Mononuclear cell (primary cell): ENCODE measurements around the gene EPHB3. TPM values are rescaled to one million over a fixed set of nuclear protein-coding genes. Genes with fewer than 3 reads are reported as not detected.

ENCODE experiments used
- H3K27me3 ChIP-seq: 2 replicates; pipeline ENCODE4 v1.6.0; 2011; ENCODE audit warnings: low read length, control low read depth; ENCODE audit not compliant: insufficient read depth
- H3K4me1 ChIP-seq: 2 replicates; pipeline ENCODE4 v1.5.1; 2011; ENCODE audit warnings: mild to moderate bottlenecking, low read length, control low read depth; ENCODE audit not compliant: insufficient read depth
- H3K4me3 ChIP-seq: 2 replicates; pipeline ENCODE4 v1.5.1; 2011; ENCODE audit warnings: mild to moderate bottlenecking, low read length, moderate library complexity
- H3K9me3 ChIP-seq: 2 replicates; pipeline ENCODE4 v1.5.1; 2011; ENCODE audit warnings: low read depth, mild to moderate bottlenecking, control low read depth, low read length
- total RNA-seq: library from RNA; depleted of rRNA; stranded (reverse); fragments of >200 nt; gene quantifications from one replicate; pipeline ENCODE4 v1.2.3, GENCODE V29; 2012

Gene EPHB3
- total RNA-seq, 1 donor = 1.6 TPM

GRCh38 chr3:184629555-184630160, 68.1 kb downstream of the EPHB3 start:
- Histone ChIP-seq H3K27me3 (no peaks in the 10 kb centered on the region), H3K4me1 (peaks cover 1% of the 10 kb centered on the region), H3K4me3 (no peak overlapping the region), H3K9me3 (no peaks in the 10 kb centered on the region)

DNA sequence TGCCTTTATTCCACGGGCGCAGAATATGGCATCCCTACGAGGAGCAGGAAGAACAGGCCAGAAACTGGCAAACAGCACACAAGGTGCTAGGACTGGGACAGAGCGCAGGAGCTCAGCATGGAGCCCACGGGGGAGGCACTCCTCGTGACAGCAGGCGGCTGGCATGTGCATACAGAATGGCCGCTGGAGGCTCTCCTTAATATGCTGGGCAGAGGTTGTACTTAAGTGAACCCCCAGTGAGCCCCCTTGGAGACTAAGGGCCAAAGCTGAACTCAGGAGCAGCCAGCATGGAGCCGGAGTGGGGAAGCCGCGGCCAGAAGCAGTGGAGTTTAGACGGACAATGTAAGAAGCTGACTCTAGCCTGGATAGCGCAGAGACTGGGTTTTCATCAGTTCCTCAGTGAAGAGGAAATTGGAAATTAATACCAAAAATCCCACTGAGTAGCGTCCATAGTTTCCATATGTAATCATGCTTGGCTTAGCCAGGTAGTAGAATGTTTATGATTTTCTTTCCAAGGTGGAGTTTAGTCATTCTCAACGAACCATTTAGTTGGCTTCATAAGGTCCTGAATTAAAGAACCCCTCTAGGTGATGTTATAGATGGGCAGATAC, 69.4 kb downstream of the EPHB3 start:
- Histone ChIP-seq H3K9me3 (no peaks in the 10 kb centered on the region), H3K4me3 (no peak overlapping the region), H3K27me3 (no peaks in the 10 kb centered on the region), H3K4me1 (peaks cover 10% of the 10 kb centered on the region)

- no peaks in the 10 kb centered on the region for H3K27me3 ChIP-seq
- H3K4me3 ChIP-seq = no peak overlapping the region
- no peaks in the 10 kb centered on the region for H3K9me3 ChIP-seq
Measured at GRCh38 chr3:184631472-184631861, 69.9 kb downstream of the EPHB3 start.

More at GRCh38 chr3:184631472-184631861, 69.9 kb downstream of the EPHB3 start:
- H3K4me1 ChIP-seq = peaks cover 15% of the 10 kb centered on the region

Other genes starting within 250 kb of the EPHB3 start
- 114 TPM for gene EIF4G1, start 247.2 kb upstream of the EPHB3 start, total RNA-seq
- 5.7 TPM for gene FAM131A, start 224.2 kb upstream of the EPHB3 start, total RNA-seq
- 0.63 TPM for gene CLCN2, start 200.2 kb upstream of the EPHB3 start, total RNA-seq
- 19.0 TPM for gene POLR2H, start 200.1 kb upstream of the EPHB3 start, total RNA-seq
- gene THPO, start 183.6 kb upstream of the EPHB3 start, total RNA-seq = not detected
- 0.31 TPM for gene CHRD, start 181.7 kb upstream of the EPHB3 start, total RNA-seq
- 5.0 TPM for gene MAGEF1, start 150.3 kb downstream of the EPHB3 start, total RNA-seq